WTC11 (cell line): Measurements from ENCODE around the gene RPL23. TPM values are rescaled to one million over a fixed set of nuclear protein-coding genes. Genes with fewer than 3 reads are reported as not detected.
A peak's percentile ranks its signal among the peaks of the same experiment; 100 is the strongest.

Source experiments
- ATAC-seq: fragments of 200-7000 bp; cut with Tn5 transposase; 2 replicates; pipeline ENCODE4 v1.10.0; 2021; ENCODE audit warnings: mild to moderate bottlenecking, moderate library complexity
- CTCF ChIA-PET: fragments of 300-600 bp; sonication (Branson Sonifier 250); formaldehyde crosslinking; loops from one replicate; lab custom pipeline; 2021; ENCODE audit warnings: antibody characterized with exemption; lab: Charles Lee
- POLR2A ChIA-PET: fragments of 350-600 bp; sonication (Branson Sonifier 250); formaldehyde crosslinking; loops from one replicate; lab custom pipeline; 2021; ENCODE audit warnings: antibody characterized with exemption; lab: Charles Lee
- DNase-seq: peaks from one replicate; pipeline ENCODE4 v3.0.0; 2021; ENCODE audit warnings: low spot score
- H3K27ac Mint-ChIP-seq: 2 replicates; pipeline ENCODE4 v1.8.0; 2021; ENCODE audit warnings: mixed read lengths
- H3K27me3 Mint-ChIP-seq: 2 replicates; pipeline ENCODE4 v1.8.0; 2021; ENCODE audit warnings: low read depth, mild to moderate bottlenecking, moderate library complexity, mixed read lengths
- H3K36me3 Mint-ChIP-seq: 2 replicates; pipeline ENCODE4 v1.8.0; 2021; ENCODE audit warnings: mixed read lengths
- H3K4me1 Mint-ChIP-seq: 2 replicates; pipeline ENCODE4 v1.8.0; 2022; ENCODE audit warnings: mixed read lengths
- H3K4me3 Mint-ChIP-seq: 2 replicates; pipeline ENCODE4 v1.8.0; 2021; ENCODE audit warnings: mild to moderate bottlenecking, moderate library complexity, mixed read lengths
- H3K9me3 Mint-ChIP-seq: 2 replicates; pipeline ENCODE4 v1.8.0; 2021; ENCODE audit warnings: mixed read lengths
- ATF1 ChIP-seq: sonication (generic); formaldehyde crosslinking; IDR thresholded peaks from 2 replicates; pipeline ENCODE4 v1.8.1; 2023; ENCODE audit warnings: mild to moderate bottlenecking, moderate library complexity, missing genetic modification reagents
- CBFB ChIP-seq: sonication (generic); formaldehyde crosslinking; IDR thresholded peaks from 2 replicates; pipeline ENCODE4 v1.8.1; 2022; ENCODE audit warnings: mild to moderate bottlenecking, low read depth, missing genetic modification reagents
- CREB1 ChIP-seq: sonication (generic); formaldehyde crosslinking; IDR thresholded peaks from 2 replicates; pipeline ENCODE4 v1.8.0; 2023; ENCODE audit warnings: mild to moderate bottlenecking, missing genetic modification reagents
- JAZF1 ChIP-seq: fragments of 250-450 bp; sonication (Bioruptor Pico); IDR thresholded peaks from 2 replicates; pipeline ENCODE4 v1.9.0; 2021; ENCODE audit warnings: moderate library complexity, mild to moderate bottlenecking, inconsistent platforms
- JUN ChIP-seq: sonication (generic); formaldehyde crosslinking; IDR thresholded peaks from 2 replicates; pipeline ENCODE4 v1.8.0; 2023; ENCODE audit warnings: mild to moderate bottlenecking, missing genetic modification reagents
- NFYB ChIP-seq: sonication (generic); formaldehyde crosslinking; conservative IDR thresholded peaks from 2 replicates; pipeline ENCODE4 v1.8.0; 2022; ENCODE audit warnings: low read depth, missing genetic modification reagents
- NR3C1 ChIP-seq: sonication (generic); formaldehyde crosslinking; conservative IDR thresholded peaks from 2 replicates; pipeline ENCODE4 v1.8.1; 2023; ENCODE audit warnings: low read depth, mild to moderate bottlenecking, missing genetic modification reagents
- OVOL2 ChIP-seq: fragments of 250-450 bp; sonication (Bioruptor Pico); IDR thresholded peaks from 2 replicates; pipeline ENCODE4 v1.9.0; 2021; ENCODE audit warnings: mild to moderate bottlenecking, borderline replicate concordance
- RELA ChIP-seq: sonication (generic); formaldehyde crosslinking; IDR thresholded peaks from 2 replicates; pipeline ENCODE4 v1.8.1; 2022; ENCODE audit warnings: missing genetic modification reagents, mild to moderate bottlenecking, borderline replicate concordance
- ZBTB21 ChIP-seq: sonication (generic); formaldehyde crosslinking; IDR thresholded peaks from 2 replicates; pipeline ENCODE4 v1.8.1; 2023; ENCODE audit warnings: mild to moderate bottlenecking, missing genetic modification reagents, borderline replicate concordance
- ZNF416 ChIP-seq: fragments of 250-450 bp; sonication (Bioruptor Pico); IDR thresholded peaks from 2 replicates; pipeline ENCODE4 v1.9.0; 2021; ENCODE audit warnings: mild to moderate bottlenecking, inconsistent platforms
- total RNA-seq: library from RNA; stranded (reverse); gene quantifications from 3 replicates; pipeline ENCODE4 v1.2.3, GENCODE V29; 2021
- TF ChIP-seq, protein P1 (sequence below): sonication (generic); formaldehyde crosslinking; IDR thresholded peaks from 2 replicates; pipeline ENCODE4 v1.8.1; 2023; ENCODE audit warnings: mild to moderate bottlenecking, missing genetic modification reagents, moderate library complexity
- TF ChIP-seq, protein P2 (sequence below): sonication (generic); formaldehyde crosslinking; IDR thresholded peaks from 2 replicates; pipeline ENCODE4 v1.8.1; 2022; ENCODE audit warnings: mild to moderate bottlenecking, moderate library complexity, missing genetic modification reagents
- TF ChIP-seq, protein P3 (sequence below): sonication (generic); formaldehyde crosslinking; IDR thresholded peaks from 2 replicates; pipeline ENCODE4 v1.8.1; 2023; ENCODE audit warnings: mild to moderate bottlenecking, moderate library complexity, missing genetic modification reagents
- TF ChIP-seq, protein P4 (sequence below): sonication (generic); formaldehyde crosslinking; IDR thresholded peaks from 2 replicates; pipeline ENCODE4 v1.8.0; 2023; ENCODE audit warnings: mild to moderate bottlenecking, missing genetic modification reagents
- TF ChIP-seq, protein P5 (sequence below): sonication (generic); formaldehyde crosslinking; IDR thresholded peaks from 2 replicates; pipeline ENCODE4 v1.8.1; 2022; ENCODE audit warnings: low read depth, missing genetic modification reagents, borderline replicate concordance
- TF ChIP-seq, protein P6 (sequence below): fragments of 250-450 bp; sonication (Bioruptor Pico); IDR thresholded peaks from 2 replicates; pipeline ENCODE4 v1.9.0; 2021; ENCODE audit warnings: moderate library complexity, mild to moderate bottlenecking, inconsistent platforms, borderline replicate concordance
- TF ChIP-seq, protein P7 (sequence below): sonication (generic); formaldehyde crosslinking; IDR thresholded peaks from 2 replicates; pipeline ENCODE4 v1.8.0; 2022; ENCODE audit warnings: mild to moderate bottlenecking, missing genetic modification reagents

Gene RPL23
- total RNA-seq, 1 experiment from 2014 or later: 1,832 TPM

DNA sequence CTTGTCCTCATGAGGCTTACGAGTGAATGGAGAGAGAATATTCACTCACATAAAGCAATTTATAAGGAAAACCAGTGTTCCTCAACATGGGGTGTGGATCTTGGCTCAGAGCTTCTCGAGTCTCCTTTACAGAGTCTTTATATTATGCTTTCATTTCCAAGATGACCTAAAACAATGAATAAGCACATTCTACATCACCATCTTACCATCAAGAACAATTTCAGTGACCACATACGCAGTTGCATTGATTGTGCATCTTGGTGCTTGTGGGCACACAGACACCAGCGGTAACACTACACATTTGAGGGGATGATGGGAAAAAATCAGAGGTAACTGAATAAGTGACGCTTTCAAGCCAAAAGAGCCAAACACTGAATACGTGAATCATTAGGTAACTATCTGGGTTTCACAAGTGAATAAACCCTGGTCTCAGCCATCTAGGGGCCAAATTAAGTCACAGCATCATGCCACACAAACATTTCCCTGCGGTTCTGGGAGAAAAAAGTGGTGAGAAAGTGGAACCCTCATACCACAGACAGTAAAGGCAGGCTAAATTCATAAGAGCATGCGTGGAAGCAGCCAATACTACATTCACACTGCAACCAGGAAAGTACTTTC lies 37.8 kb downstream of the RPL23 start:
- CTCF ChIA-PET: no interaction called here
- Mint-ChIP-seq H3K4me3 (no peak overlapping the region), H3K27me3 (no peaks in the 10 kb centered on the region), H3K4me1 (no peaks in the 10 kb centered on the region), H3K36me3 (peaks cover 34% of the 10 kb centered on the region), H3K9me3 (no peaks in the 10 kb centered on the region), H3K27ac (peak overlapping the region; percentile 82)
- POLR2A ChIA-PET: no interaction called here
- no peak for ATAC-seq
- TF ChIP-seq, protein P1, sequence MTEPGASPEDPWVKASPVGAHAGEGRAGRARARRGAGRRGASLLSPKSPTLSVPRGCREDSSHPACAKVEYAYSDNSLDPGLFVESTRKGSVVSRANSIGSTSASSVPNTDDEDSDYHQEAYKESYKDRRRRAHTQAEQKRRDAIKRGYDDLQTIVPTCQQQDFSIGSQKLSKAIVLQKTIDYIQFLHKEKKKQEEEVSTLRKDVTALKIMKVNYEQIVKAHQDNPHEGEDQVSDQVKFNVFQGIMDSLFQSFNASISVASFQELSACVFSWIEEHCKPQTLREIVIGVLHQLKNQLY: no peak
- TF ChIP-seq RELA (CRISPR knock-in tag) (no peak), OVOL2 (CRISPR knock-in tag) (no peak), JAZF1 (no peak), CREB1 (CRISPR knock-in tag) (no peak)
- TF ChIP-seq, protein P2, sequence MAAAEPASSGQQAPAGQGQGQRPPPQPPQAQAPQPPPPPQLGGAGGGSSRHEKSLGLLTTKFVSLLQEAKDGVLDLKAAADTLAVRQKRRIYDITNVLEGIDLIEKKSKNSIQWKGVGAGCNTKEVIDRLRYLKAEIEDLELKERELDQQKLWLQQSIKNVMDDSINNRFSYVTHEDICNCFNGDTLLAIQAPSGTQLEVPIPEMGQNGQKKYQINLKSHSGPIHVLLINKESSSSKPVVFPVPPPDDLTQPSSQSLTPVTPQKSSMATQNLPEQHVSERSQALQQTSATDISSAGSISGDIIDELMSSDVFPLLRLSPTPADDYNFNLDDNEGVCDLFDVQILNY (CRISPR knock-in tag): no peak
- TF ChIP-seq, protein P3, sequence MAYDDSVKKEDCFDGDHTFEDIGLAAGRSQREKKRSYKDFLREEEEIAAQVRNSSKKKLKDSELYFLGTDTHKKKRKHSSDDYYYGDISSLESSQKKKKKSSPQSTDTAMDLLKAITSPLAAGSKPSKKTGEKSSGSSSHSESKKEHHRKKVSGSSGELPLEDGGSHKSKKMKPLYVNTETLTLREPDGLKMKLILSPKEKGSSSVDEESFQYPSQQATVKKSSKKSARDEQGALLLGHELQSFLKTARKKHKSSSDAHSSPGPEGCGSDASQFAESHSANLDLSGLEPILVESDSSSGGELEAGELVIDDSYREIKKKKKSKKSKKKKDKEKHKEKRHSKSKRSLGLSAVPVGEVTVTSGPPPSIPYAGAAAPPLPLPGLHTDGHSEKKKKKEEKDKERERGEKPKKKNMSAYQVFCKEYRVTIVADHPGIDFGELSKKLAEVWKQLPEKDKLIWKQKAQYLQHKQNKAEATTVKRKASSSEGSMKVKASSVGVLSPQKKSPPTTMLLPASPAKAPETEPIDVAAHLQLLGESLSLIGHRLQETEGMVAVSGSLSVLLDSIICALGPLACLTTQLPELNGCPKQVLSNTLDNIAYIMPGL (CRISPR knock-in tag): no peak
- no peak for DNase-seq

DNA sequence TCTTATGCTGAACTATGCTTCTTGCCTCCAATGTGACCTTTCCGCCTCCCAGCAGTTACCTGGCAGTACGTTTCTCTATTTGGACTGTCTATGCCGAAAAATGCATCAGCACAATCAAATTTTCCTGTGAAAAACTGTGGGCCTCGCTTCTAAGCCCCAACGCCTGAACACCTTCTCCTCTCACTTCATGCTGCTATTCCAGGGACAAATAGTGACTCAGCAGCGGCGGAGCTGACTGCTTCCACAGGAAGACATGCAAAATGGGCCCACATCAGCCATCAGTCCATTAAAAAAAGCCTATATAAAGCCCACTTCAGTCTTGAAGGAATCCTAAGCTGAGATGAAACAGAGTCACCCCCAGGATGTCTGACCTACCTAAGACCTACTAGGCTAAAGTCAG lies 43.7 kb downstream of the RPL23 start:
- POLR2A ChIA-PET: no interaction called here
- no peak for DNase-seq
- Mint-ChIP-seq H3K27me3 (no peaks in the 10 kb centered on the region), H3K4me1 (no peaks in the 10 kb centered on the region), H3K9me3 (no peaks in the 10 kb centered on the region)
- ATAC-seq: no peak
- TF ChIP-seq JUN (CRISPR knock-in tag): no peak
- TF ChIP-seq, protein P4, sequence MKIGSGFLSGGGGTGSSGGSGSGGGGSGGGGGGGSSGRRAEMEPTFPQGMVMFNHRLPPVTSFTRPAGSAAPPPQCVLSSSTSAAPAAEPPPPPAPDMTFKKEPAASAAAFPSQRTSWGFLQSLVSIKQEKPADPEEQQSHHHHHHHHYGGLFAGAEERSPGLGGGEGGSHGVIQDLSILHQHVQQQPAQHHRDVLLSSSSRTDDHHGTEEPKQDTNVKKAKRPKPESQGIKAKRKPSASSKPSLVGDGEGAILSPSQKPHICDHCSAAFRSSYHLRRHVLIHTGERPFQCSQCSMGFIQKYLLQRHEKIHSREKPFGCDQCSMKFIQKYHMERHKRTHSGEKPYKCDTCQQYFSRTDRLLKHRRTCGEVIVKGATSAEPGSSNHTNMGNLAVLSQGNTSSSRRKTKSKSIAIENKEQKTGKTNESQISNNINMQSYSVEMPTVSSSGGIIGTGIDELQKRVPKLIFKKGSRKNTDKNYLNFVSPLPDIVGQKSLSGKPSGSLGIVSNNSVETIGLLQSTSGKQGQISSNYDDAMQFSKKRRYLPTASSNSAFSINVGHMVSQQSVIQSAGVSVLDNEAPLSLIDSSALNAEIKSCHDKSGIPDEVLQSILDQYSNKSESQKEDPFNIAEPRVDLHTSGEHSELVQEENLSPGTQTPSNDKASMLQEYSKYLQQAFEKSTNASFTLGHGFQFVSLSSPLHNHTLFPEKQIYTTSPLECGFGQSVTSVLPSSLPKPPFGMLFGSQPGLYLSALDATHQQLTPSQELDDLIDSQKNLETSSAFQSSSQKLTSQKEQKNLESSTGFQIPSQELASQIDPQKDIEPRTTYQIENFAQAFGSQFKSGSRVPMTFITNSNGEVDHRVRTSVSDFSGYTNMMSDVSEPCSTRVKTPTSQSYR (CRISPR knock-in tag): no peak
- TF ChIP-seq ZNF416: no peak
- TF ChIP-seq, protein P5, sequence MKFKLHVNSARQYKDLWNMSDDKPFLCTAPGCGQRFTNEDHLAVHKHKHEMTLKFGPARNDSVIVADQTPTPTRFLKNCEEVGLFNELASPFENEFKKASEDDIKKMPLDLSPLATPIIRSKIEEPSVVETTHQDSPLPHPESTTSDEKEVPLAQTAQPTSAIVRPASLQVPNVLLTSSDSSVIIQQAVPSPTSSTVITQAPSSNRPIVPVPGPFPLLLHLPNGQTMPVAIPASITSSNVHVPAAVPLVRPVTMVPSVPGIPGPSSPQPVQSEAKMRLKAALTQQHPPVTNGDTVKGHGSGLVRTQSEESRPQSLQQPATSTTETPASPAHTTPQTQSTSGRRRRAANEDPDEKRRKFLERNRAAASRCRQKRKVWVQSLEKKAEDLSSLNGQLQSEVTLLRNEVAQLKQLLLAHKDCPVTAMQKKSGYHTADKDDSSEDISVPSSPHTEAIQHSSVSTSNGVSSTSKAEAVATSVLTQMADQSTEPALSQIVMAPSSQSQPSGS: no peak
- no peak for TF ChIP-seq NFYB (CRISPR knock-in tag)
- TF ChIP-seq, all 79 proteins: peak for 0
- Mint-ChIP-seq H3K27ac (no peak overlapping the region), H3K4me3 (no peak overlapping the region), H3K36me3 (peaks cover 51% of the 10 kb centered on the region)
- CTCF ChIA-PET: no interaction called here

DNA sequence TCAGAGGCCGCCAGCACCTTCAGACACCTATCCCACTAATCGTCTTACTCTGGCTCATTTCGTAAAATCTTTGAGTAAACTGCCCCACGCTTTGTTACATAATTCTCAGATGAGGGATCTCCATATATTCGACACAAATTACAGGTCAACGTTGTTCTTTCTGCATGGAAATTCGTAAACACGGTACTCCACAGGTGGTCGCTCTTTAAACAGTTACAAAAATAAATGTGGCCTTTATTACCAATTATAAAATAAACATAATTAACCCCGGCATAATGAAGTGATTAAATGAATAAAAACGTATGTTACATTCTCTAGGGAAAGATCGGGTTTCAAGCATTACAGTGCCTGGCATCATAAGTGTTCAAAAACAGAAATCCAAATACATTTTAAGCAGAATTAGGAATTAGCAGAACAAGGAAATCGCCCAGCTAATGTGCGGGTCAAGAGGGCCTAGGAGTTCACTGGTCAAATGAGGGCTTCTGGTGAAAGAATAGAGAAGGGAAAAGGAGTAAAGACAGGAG lies 53.2 kb downstream of the RPL23 start:
- no peaks in the 10 kb centered on the region for H3K27me3 Mint-ChIP-seq
- peak overlapping the region; percentile 97 for H3K27ac Mint-ChIP-seq
- no peak for ATAC-seq
- peaks cover 52% of the 10 kb centered on the region for H3K36me3 Mint-ChIP-seq
- ChIA-PET CTCF (interaction anchor here (0.6 to 1.0 kb wide), 3 partner anchors 39 to 183 kb away, joined by 3 read pairs; no protein-coding TSS in a partner anchor), POLR2A (interaction anchor here (1.2 kb wide), 1 partner anchor 53 kb away, joined by 3 read pairs; the partner anchor contains the start of gene RPL23)
- H3K9me3 Mint-ChIP-seq: no peaks in the 10 kb centered on the region
- peak overlapping the region; percentile 76 for H3K4me3 Mint-ChIP-seq
- no peak for DNase-seq
- peaks cover 21% of the 10 kb centered on the region for H3K4me1 Mint-ChIP-seq
- TF ChIP-seq CBFB (CRISPR knock-in tag) (no peak), ZBTB21 (CRISPR knock-in tag) (no peak), NR3C1 (CRISPR knock-in tag) (no peak), ATF1 (CRISPR knock-in tag) (no peak)
- TF ChIP-seq, protein P5: no peak
- TF ChIP-seq, protein P3 (CRISPR knock-in tag): no peak
- TF ChIP-seq, protein P6, sequence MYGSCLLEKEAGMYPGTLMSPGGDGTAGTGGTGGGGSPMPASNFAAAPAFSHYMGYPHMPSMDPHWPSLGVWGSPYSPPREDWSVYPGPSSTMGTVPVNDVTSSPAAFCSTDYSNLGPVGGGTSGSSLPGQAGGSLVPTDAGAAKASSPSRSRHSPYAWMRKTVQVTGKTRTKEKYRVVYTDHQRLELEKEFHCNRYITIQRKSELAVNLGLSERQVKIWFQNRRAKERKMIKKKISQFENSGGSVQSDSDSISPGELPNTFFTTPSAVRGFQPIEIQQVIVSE: no peak
- TF ChIP-seq, protein P7, sequence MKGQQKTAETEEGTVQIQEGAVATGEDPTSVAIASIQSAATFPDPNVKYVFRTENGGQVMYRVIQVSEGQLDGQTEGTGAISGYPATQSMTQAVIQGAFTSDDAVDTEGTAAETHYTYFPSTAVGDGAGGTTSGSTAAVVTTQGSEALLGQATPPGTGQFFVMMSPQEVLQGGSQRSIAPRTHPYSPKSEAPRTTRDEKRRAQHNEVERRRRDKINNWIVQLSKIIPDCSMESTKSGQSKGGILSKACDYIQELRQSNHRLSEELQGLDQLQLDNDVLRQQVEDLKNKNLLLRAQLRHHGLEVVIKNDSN (CRISPR knock-in tag): no peak
